Subcutaneous adipose tissue (tissue), 4 donors: Measurements from ENCODE around the gene LSM14B. TPM values are rescaled to one million over a fixed set of nuclear protein-coding genes. Genes with fewer than 3 reads are reported as not detected.

Source experiments
- total RNA-seq, 4 donors: library from RNA; depleted of rRNA; stranded (reverse); fragments of >200 nt; gene quantifications; one replicate each; pipeline ENCODE4 v1.1.0, GENCODE V29; 2016
- TF ChIP-seq, protein P1 (sequence below): fragments of 450-650 bp; IDR thresholded peaks from one replicate; pipeline ENCODE4 v1.5.1; 2016; ENCODE audit warnings: low read depth, mild to moderate bottlenecking, control low read depth, antibody characterized with exemption, moderate library complexity

LSM14B gene
- total RNA-seq, 4 donors from 2014 or later: 18.3 to 33.0 (median 20.1) TPM

DNA sequence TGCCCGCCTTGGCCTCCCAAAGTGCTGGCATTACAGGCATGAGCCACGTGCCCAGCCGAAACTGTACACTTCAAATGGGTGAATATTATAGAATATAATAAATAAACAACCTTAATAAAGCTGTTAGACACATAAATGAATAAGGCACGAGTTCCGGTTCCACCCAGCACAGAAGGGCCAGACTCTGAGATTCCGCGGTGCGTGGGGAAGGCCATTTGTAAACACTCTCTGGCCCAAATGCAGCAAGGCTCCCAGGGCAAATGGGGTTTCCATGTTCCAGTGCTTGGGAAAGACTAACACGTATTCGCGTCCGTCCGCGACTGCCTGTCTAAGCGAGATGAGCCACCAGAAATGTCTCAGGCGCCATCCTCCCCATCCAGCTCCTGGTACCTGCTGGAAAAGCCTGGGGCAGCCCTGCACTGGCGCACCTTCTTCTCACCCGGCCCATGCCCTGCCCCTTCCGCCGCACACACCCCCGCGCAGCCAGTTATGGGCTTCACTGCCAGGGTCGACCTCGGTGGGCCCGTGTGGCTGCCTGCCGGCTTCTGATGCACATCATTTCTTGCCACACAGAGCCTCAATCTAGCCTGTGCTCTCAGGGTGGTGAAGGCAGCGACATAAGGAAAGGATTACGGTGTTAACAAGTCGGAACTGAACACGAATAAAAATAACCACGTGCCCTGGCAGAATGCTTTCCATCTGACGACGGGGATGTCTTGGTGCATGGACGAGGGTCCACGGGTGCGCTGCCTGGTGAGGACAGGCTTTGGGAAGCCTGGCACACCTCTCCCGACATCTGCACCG is 5.5 kb upstream of the LSM14B start:
- TF ChIP-seq, protein P1, sequence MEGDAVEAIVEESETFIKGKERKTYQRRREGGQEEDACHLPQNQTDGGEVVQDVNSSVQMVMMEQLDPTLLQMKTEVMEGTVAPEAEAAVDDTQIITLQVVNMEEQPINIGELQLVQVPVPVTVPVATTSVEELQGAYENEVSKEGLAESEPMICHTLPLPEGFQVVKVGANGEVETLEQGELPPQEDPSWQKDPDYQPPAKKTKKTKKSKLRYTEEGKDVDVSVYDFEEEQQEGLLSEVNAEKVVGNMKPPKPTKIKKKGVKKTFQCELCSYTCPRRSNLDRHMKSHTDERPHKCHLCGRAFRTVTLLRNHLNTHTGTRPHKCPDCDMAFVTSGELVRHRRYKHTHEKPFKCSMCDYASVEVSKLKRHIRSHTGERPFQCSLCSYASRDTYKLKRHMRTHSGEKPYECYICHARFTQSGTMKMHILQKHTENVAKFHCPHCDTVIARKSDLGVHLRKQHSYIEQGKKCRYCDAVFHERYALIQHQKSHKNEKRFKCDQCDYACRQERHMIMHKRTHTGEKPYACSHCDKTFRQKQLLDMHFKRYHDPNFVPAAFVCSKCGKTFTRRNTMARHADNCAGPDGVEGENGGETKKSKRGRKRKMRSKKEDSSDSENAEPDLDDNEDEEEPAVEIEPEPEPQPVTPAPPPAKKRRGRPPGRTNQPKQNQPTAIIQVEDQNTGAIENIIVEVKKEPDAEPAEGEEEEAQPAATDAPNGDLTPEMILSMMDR: no peak

DNA sequence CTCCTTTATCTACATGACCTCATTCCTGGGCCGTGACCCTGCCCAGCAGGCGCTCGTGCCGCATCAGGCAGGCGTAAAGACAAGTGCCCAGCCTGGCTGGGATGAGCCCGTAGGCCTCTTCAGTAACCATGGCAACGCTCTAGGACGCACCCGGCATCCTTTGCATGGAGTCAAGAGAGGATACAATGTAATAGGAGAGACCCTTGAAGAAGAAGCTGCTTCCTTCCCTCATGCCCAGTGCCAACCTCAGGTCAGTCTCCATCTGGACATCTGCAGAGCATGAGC is 5.0 kb upstream of the LSM14B start:
- TF ChIP-seq, protein P1: no peak

DNA sequence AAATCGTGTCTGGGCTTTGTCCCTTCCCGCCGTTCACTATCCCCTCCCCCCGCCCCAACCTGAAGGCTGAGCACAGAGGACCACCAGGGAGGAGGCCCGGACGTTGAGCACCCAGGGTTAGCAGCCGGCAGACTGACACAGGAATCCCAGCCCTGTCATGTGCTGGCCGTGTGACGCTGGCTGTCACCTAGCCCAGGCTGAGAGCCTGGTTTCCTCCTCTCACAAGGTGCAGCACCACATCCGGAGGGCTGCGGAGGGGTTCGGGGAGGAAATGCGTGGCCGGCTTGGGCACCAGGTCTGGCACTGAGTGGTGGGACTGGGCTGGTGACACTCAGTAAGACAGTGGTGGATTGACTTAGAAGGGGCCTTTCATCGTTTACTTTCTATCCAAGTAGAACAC is 4.6 kb upstream of the LSM14B start:
- TF ChIP-seq, protein P1: no peak

DNA sequence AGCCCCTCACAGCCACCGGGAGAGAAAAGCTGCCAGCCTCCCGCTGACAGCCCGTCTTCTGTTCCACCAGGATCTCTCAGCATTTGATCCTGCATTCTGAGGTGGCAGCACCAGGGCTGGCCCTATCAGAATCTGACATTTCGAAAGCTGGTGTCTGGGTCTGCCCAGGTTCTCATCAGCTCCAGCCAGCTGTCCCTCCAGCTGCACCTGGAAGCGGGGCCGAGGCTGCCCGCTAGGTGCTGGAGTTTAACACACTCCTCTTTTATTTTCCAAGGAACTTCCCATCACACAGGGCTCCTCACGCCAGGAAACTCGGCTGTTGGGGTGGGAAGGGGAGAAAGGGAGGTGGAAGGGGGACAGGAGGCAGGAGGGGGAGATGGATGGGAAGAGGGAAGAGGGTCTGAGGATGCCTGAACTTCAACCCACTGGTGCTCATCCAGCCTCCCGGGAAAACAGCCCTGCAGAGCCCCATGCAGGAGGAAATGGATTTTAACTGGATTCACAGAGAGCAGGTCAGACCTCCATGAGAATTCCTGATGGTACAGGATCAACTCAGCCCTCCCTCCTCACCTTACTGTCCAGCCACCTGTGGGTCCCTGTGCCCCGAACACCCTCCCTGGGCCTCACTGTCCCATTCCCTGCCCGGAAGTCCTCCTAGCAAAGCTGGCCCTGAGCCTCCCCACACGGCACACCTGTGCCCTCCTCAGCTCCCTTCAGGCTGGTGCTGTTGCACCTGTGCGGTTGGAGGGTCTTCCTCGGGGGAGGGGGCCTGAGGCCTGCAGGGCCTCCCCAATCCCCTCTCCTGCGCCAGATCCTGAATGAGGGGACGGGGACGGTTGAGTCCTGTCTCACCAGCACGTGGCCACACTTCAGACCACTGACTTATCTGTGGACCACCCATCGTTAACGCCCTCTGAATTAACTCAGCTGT is 3.9 kb upstream of the LSM14B start:
- TF ChIP-seq, protein P1: no peak

DNA sequence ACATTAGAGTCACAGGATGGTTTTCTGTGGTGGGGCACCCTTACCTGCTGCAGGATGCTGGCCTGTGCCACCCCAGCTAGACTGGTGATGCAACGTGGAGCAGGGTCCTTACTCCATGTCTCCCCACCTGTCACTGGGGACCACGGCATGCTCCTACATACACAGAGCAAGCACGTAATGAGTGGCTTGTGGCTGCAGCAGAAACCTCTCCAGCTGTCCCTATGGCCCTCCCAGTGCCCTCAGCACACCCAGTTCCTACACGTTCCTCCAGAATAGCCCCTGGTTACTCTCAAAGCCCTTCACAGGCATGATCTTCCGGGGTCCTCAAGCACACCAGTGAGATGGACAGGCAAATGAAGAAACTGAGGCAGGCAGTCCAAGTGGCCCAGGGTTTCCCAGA is 3.2 kb upstream of the LSM14B start:
- TF ChIP-seq, protein P1: no peak

DNA sequence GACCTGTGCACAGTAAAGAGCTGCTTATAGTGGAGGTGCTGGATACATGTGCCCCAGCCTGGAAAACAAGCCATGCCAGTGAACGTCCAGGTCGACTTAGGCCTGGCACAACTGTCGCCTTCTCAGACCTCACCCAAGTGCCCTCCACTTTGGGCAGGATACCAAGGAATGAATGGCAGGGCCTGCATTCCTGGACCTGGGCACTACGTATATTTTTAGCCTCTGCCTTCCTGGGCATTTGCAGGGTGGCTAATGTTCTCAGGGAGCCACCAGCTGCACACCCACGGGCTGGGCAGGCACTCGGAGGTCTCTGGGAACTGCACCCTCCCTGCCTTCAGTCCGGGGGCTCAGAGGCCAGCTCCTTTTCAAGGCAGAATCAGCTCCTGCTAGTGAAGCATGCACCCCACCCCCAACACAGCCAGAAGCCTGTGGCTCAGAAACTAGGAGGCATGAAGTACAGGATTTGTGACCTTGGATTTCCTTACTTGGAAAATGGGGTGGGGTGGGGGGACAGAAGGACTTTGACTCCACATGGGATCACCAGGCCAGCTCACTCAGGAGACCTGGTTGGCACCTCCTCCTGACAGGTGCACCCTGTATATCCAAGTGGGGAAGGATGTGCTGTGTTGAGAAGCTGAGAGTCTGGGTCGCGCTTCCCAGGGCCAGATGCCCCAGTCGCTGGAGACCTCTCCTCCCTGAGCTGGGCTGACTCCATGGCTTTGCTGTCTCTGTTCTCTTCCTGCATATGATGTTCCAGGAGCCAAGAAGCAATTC is 2.5 kb upstream of the LSM14B start:
- TF ChIP-seq, protein P1: no peak
